ENCODE results near the gene SLC27A1.

Gene SLC27A1

GRCh38 chr19:17431417-17431816 lies 38.9 kb upstream of the SLC27A1 start:
- H3K27me3 ChIP-seq (ENCODE audit: insufficient read depth, low read length, poor library complexity): no peaks in the 10 kb centered on the region
- no peak overlapping the region for H3K56ac ChIP-seq (ENCODE audit: low read length)
- H3K79me2 ChIP-seq (ENCODE audit: control insufficient read depth, insufficient read depth, low read length): no peaks in the 10 kb centered on the region

GRCh38 chr19:17435218-17435617 lies 35.1 kb upstream of the SLC27A1 start:
- Histone ChIP-seq H3K9ac (ENCODE audit: low read length) (no peak overlapping the region), H3K36me3 (ENCODE audit: control insufficient read depth, insufficient read depth, low read length) (no peaks in the 10 kb centered on the region), H4K5ac (ENCODE audit: low read length) (no peak overlapping the region), H3K79me2 (ENCODE audit: control insufficient read depth, insufficient read depth, low read length) (no peaks in the 10 kb centered on the region), H3K4ac (ENCODE audit: low read depth, low read length) (no peak overlapping the region), H3K79me1 (ENCODE audit: low read length) (no peaks in the 10 kb centered on the region), H2BK120ac (ENCODE audit: low read depth, low read length) (no peak overlapping the region), H3K4me1 (ENCODE audit: control insufficient read depth, low read depth, low read length) (no peaks in the 10 kb centered on the region), H3K18ac (ENCODE audit: low read length) (no peak overlapping the region), H3K4me3 (ENCODE audit: low read length) (no peak overlapping the region), H3K23ac (ENCODE audit: low read length) (no peak overlapping the region), H2BK5ac (ENCODE audit: low read length) (no peak overlapping the region), H3K27me3 (ENCODE audit: insufficient read depth, low read length, poor library complexity) (no peaks in the 10 kb centered on the region), H4K8ac (ENCODE audit: low read depth, low read length) (no peak overlapping the region), H2BK15ac (replicated peaks; ENCODE audit: low read depth) (no peak overlapping the region), H3K56ac (ENCODE audit: low read length) (no peak overlapping the region), H3K27ac (ENCODE audit: low read depth, low read length) (no peak overlapping the region), H3K4me2 (ENCODE audit: low read length) (no peak overlapping the region), H2AK5ac (ENCODE audit: low read length) (no peak overlapping the region)
- no peak for DNase-seq
- no CpG with 5 or more reads among the region's 7 CpGs for WGBS (ENCODE audit: extremely low coverage, insufficient coverage, low lambda C conversion rate)

More at GRCh38 chr19:17431417-17431816, 38.9 kb upstream of the SLC27A1 start:
- Histone ChIP-seq H3K18ac (ENCODE audit: low read length) (no peak overlapping the region), H3K23ac (ENCODE audit: low read length) (no peak overlapping the region), H2BK120ac (ENCODE audit: low read depth, low read length) (no peak overlapping the region), H3K36me3 (ENCODE audit: control insufficient read depth, insufficient read depth, low read length) (no peaks in the 10 kb centered on the region), H4K5ac (ENCODE audit: low read length) (no peak overlapping the region), H3K27ac (ENCODE audit: low read depth, low read length) (no peak overlapping the region), H4K8ac (ENCODE audit: low read depth, low read length) (no peak overlapping the region), H3K4me1 (ENCODE audit: control insufficient read depth, low read depth, low read length) (no peaks in the 10 kb centered on the region), H2AK5ac (ENCODE audit: low read length) (no peak overlapping the region), H3K79me1 (ENCODE audit: low read length) (no peaks in the 10 kb centered on the region), H2BK5ac (ENCODE audit: low read length) (no peak overlapping the region), H3K4me2 (ENCODE audit: low read length) (no peak overlapping the region), H2BK15ac (replicated peaks; ENCODE audit: low read depth) (no peak overlapping the region), H3K9ac (ENCODE audit: low read length) (no peak overlapping the region), H3K4ac (ENCODE audit: low read depth, low read length) (no peak overlapping the region), H3K4me3 (ENCODE audit: low read length) (no peak overlapping the region)
- no CpG with 5 or more reads among the region's 7 CpGs for WGBS (ENCODE audit: extremely low coverage, insufficient coverage, low lambda C conversion rate)
- no peak for DNase-seq

- Histone ChIP-seq H3K27ac (ENCODE audit: low read depth, low read length) (no peak overlapping the region), H3K4me1 (ENCODE audit: control insufficient read depth, low read depth, low read length) (no peaks in the 10 kb centered on the region), H3K79me2 (ENCODE audit: control insufficient read depth, insufficient read depth, low read length) (no peaks in the 10 kb centered on the region), H4K8ac (ENCODE audit: low read depth, low read length) (no peak overlapping the region), H3K4me2 (ENCODE audit: low read length) (no peak overlapping the region), H3K36me3 (ENCODE audit: control insufficient read depth, insufficient read depth, low read length) (no peaks in the 10 kb centered on the region), H2BK5ac (ENCODE audit: low read length) (no peak overlapping the region), H3K56ac (ENCODE audit: low read length) (no peak overlapping the region), H4K5ac (ENCODE audit: low read length) (no peak overlapping the region), H3K27me3 (ENCODE audit: insufficient read depth, low read length, poor library complexity) (no peaks in the 10 kb centered on the region), H3K4ac (ENCODE audit: low read depth, low read length) (no peak overlapping the region), H3K4me3 (ENCODE audit: low read length) (no peak overlapping the region), H3K9ac (ENCODE audit: low read length) (no peak overlapping the region), H2BK15ac (replicated peaks; ENCODE audit: low read depth) (no peak overlapping the region), H2AK5ac (ENCODE audit: low read length) (no peak overlapping the region), H3K23ac (ENCODE audit: low read length) (no peak overlapping the region), H3K79me1 (ENCODE audit: low read length) (no peaks in the 10 kb centered on the region), H2BK120ac (ENCODE audit: low read depth, low read length) (no peak overlapping the region), H3K18ac (ENCODE audit: low read length) (no peak overlapping the region)
- DNase-seq: no peak
- no CpG with 5 or more reads among the region's 25 CpGs for WGBS (ENCODE audit: extremely low coverage, insufficient coverage, low lambda C conversion rate)
Observed at GRCh38 chr19:17436094-17436873, 34.0 kb upstream of the SLC27A1 start.

- Histone ChIP-seq H3K4ac (ENCODE audit: low read depth, low read length) (no peak overlapping the region), H3K36me3 (ENCODE audit: control insufficient read depth, insufficient read depth, low read length) (no peaks in the 10 kb centered on the region), H3K56ac (ENCODE audit: low read length) (no peak overlapping the region), H3K18ac (ENCODE audit: low read length) (no peak overlapping the region), H3K27ac (ENCODE audit: low read depth, low read length) (no peak overlapping the region), H2BK120ac (ENCODE audit: low read depth, low read length) (no peak overlapping the region), H3K4me1 (ENCODE audit: control insufficient read depth, low read depth, low read length) (no peaks in the 10 kb centered on the region), H2BK5ac (ENCODE audit: low read length) (no peak overlapping the region), H2AK5ac (ENCODE audit: low read length) (no peak overlapping the region), H3K23ac (ENCODE audit: low read length) (no peak overlapping the region), H3K4me3 (ENCODE audit: low read length) (no peak overlapping the region), H2BK15ac (replicated peaks; ENCODE audit: low read depth) (no peak overlapping the region), H3K79me2 (ENCODE audit: control insufficient read depth, insufficient read depth, low read length) (no peaks in the 10 kb centered on the region), H4K5ac (ENCODE audit: low read length) (no peak overlapping the region), H3K4me2 (ENCODE audit: low read length) (no peak overlapping the region), H3K27me3 (ENCODE audit: insufficient read depth, low read length, poor library complexity) (no peaks in the 10 kb centered on the region), H3K79me1 (ENCODE audit: low read length) (no peaks in the 10 kb centered on the region), H3K9ac (ENCODE audit: low read length) (no peak overlapping the region), H4K8ac (ENCODE audit: low read depth, low read length) (no peak overlapping the region)
- no CpG with 5 or more reads among the region's 7 CpGs for WGBS (ENCODE audit: extremely low coverage, insufficient coverage, low lambda C conversion rate)
- DNase-seq: no peak
Observed at GRCh38 chr19:17436874-17437267, 33.5 kb upstream of the SLC27A1 start.

- no peaks in the 10 kb centered on the region for H3K27me3 ChIP-seq (ENCODE audit: insufficient read depth, low read length, poor library complexity)
- H2BK5ac ChIP-seq (ENCODE audit: low read length): no peak overlapping the region
- H3K79me2 ChIP-seq (ENCODE audit: control insufficient read depth, insufficient read depth, low read length): no peaks in the 10 kb centered on the region
- H3K36me3 ChIP-seq (ENCODE audit: control insufficient read depth, insufficient read depth, low read length): no peaks in the 10 kb centered on the region
- H4K5ac ChIP-seq (ENCODE audit: low read length): no peak overlapping the region
- H3K18ac ChIP-seq (ENCODE audit: low read length): no peak overlapping the region
- no peak overlapping the region for H2BK120ac ChIP-seq (ENCODE audit: low read depth, low read length)
- H3K79me1 ChIP-seq (ENCODE audit: low read length): no peaks in the 10 kb centered on the region
- H3K4ac ChIP-seq (ENCODE audit: low read depth, low read length): no peak overlapping the region
- no CpG with 5 or more reads among the region's 8 CpGs for WGBS (ENCODE audit: extremely low coverage, insufficient coverage, low lambda C conversion rate)
- H3K9ac ChIP-seq (ENCODE audit: low read length): no peak overlapping the region
- H2BK15ac ChIP-seq (replicated peaks; ENCODE audit: low read depth): no peak overlapping the region
- H3K4me1 ChIP-seq (ENCODE audit: control insufficient read depth, low read depth, low read length): no peaks in the 10 kb centered on the region
- H2AK5ac ChIP-seq (ENCODE audit: low read length): no peak overlapping the region
- no peak overlapping the region for H3K4me3 ChIP-seq (ENCODE audit: low read length)
- no peak overlapping the region for H3K23ac ChIP-seq (ENCODE audit: low read length)
- H3K27ac ChIP-seq (ENCODE audit: low read depth, low read length): no peak overlapping the region
- peak; percentile 69 for DNase-seq
- no peak overlapping the region for H3K4me2 ChIP-seq (ENCODE audit: low read length)
- no peak overlapping the region for H3K56ac ChIP-seq (ENCODE audit: low read length)
- H4K8ac ChIP-seq (ENCODE audit: low read depth, low read length): no peak overlapping the region
Observed at GRCh38 chr19:17441241-17442021, 28.9 kb upstream of the SLC27A1 start.

Data from mesendoderm (in vitro differentiated cells).